NCI-H1417 treated with DMSO at 0.1 percent for 48 hours (cell line): ENCODE data around the gene MXD4.
"Not testable (repeated sequence)": the region's sequence is repeated elsewhere in the genome, so short reads cannot be mapped to it uniquely, and the experiment has no call there.

Experiments used
- DNase-seq: peaks from one replicate; lab custom pipeline; 2025; lab: John Stamatoyannopoulos, UW

The MXD4 gene

GRCh38 chr4:2275546-2276251 is 13.8 kb upstream of the MXD4 start:
- no peak for DNase-seq

GRCh38 chr4:2275044-2275397 is 13.1 kb upstream of the MXD4 start:
- DNase-seq = not testable (repeated sequence)

- no peak for DNase-seq
Measured at GRCh38 chr4:2274320-2275043, 12.6 kb upstream of the MXD4 start.

DNA sequence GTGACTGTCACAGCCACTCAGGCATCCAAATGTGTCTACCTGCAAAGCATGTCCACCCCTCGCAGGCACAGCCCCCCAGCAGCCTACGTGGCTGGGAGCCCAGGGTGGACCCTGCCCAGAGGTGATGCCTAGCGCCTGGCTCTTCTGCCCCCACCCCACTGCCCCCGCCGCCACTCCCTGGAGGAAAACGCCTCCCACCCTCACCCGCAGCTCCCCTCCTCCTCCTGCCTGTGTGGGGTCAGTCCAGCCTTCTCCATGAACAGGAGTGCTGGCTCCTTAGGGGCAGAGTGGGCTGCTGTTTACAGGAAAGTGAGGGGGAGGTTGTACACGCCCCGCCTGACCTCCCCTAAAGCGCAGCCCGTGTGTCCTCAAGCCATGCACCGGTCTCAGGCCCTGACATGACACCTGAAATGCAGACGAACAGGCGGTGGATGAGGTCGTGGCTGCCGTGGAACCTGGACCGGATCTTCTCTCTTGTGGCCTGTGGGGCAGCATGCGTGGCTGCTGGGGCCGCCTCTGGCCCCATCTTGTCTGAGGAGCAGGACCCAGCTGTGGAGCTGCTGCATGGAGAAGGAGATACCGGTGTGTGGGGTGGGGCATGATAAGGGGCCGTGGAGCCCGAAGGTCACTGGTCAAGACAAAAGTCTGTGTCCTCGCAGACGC is 11.9 kb upstream of the MXD4 start:
- no peak for DNase-seq

DNA sequence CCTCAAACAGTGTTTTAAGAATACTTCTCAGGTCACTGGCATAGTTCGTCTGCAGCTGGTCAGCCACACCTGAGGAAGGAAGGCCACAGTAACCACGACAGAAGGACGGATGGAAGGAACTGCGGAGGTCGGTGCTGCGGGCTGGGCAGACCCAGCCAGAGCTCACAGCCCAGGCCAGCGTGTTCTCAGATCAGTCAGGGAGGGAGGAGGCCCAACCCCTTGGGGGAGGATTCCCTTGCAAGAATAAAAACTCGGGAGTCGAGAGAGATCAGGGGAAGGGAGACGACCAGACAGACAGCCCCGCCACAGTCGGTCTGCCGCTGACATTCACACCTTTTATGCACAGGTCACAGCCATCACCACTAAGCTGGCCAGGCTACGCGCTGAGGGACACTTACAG is 11.3 kb upstream of the MXD4 start:
- DNase-seq = no peak

- DNase-seq = no peak
Measured at GRCh38 chr4:2272828-2273120, 10.9 kb upstream of the MXD4 start.

DNA sequence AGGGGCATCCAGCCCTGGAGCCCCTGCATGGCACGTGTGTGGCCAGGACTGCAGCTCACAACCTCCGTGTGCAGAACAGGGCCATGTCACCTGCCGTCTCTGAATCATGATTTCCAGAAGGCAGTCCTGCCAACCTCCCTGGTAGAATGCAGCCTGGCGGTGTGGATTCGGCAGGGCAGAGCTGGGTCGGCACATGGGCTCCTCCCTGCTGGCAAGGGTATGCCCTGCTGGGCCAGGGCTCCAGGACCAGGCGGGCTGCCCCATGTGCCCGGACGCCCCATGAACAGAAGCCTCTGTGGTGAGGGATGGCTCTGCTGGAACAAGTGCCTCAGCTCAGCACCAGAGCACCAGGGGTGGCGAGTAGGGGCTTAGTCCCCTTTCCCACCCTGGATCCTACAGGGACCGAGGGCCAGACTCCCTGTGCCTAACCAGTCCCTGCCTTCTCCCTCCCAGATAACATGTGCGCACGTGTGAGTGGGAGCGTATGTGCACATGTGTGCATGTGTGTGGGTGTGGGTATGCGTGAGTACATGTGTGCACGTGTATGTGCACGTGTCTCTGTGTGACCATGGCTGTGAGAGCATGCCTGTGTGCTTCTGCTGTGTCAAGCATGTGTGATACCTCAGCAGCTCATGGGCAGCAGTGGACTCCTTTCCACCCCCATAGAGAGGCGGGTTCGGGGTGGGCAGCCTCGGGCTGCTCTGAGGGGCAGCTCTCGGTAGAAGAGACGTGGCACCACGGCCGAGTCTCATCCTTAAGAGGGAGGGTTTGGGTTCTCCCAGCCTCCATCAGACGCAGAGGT is 10.3 kb upstream of the MXD4 start:
- no peak for DNase-seq

- DNase-seq = no peak
Measured at GRCh38 chr4:2271279-2272025, 9.5 kb upstream of the MXD4 start.

DNA sequence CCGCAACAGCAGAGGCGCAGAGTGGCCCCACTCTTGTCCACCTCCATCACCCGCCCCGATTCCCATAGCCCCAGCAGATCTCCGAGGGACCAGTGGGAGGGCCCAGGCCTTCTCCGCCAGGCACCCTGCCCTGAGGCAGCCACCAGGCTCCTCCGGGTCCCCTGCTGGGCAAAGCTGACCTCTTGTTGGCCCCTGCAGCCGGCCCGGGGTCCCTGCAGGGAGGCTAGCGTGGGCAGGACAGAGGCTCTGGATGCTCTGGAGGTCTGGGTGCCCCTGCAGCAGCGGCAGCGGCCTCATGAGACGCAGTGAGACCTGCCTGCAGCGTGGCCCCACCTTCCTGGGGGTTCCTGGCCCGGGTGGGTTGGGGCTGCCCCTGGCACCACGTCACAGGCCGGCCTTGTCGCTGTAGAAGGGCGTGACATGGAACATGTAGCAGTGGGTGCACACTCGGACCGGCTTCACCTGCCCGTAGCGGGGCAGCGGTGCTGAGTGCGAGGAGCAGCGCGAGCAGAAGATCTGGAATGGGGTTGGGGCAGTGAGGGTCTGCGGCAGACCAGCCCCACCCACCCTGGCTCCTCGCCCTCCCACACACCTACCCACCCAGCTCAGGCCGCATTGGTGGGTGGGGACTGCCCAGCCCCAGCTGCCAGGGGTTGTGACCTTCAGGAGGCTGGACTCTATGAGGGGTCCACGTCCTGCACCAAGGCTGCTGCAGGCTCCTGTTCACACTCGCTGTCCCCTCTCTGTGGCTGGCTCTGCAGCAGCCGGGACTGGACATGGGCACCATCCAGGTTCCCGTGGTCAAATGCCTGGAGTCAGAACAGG is 8.6 kb upstream of the MXD4 start:
- DNase-seq = no peak

- no peak for DNase-seq
Measured at GRCh38 chr4:2269618-2270163, 7.8 kb upstream of the MXD4 start.

DNA sequence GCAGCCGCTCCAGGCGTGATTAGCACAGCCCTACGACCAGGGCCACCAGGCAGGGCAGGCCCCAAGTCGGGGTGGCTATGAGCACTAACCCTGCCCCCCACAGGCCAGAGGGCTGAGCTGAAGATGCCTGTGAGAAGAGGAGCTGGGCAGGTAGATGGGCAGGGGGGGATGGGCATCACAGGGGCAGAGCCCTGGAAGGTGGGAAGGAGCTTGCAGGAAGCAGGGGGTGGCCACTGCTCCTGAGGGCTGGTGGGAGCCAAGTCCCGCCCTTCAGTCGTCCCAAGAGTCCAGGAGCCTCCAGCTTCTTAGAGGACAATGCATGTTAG is 7.3 kb upstream of the MXD4 start:
- DNase-seq = no peak

DNA sequence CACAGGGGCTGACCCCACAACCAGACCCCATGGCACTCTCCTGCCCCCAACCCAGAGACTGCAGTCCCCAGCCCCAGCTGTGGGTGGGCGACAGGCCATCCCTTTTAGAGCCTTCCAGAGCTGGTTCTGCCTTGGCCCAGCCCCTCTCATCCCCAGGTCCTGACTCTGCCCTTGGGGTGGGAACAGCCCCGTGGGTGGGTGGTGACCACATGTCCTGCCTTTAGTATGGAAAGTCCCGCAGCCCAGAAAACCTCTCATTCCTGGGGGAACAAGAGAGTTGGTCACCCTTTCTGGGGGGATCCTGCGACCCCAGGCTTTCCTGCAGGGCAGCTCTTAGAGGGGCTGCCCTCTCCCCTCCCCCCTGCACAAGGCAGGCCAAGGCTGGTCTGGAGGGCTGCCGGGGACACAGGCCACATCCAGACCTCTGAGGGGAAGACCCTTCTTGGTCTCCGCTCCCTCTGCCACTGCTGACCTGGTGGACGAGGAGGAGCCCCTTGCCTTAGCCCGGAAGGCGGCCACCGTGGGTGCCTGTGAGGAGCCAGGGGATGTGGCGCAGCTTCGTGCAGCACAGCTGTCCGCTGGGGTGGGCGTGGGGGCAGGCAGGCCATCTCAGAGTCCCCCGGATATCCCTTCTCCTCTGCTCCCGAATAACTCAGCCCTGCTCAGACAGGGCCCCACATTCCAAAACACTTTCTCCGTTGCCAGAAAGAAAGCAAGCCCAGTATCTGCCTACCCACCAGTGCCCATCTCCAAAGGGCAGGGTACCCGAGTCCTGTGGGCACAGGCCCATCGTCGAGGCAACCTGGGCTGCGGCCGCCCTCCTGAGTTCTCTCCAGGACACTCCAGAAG is 6.7 kb upstream of the MXD4 start:
- no peak for DNase-seq

GRCh38 chr4:2267841-2268240 is 5.9 kb upstream of the MXD4 start:
- DNase-seq = no peak

DNA sequence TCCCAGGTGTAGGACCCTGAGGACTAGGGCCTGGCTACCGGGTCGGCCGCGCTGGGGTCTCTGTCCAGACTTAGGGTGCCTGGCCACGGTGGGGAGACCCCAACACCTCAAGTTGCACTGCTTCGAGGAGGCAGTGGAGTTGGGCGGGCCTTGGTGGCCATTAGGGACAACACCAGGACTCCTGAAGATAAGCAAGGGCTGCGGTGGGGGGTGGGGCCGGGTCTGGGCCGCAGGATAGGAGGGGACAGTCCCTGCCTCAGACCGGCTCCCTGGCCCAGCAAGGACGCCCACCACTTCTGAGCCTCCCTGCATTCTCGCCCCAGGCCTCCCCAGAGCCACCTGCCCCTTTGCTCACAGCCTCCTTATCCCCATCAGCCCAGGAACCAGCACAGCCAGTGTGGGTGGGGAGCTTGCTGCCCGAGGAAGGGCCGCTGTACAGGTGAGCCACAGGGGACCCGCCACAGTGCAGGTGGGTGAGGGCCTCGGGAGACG is 5.5 kb upstream of the MXD4 start:
- DNase-seq = no peak

DNA sequence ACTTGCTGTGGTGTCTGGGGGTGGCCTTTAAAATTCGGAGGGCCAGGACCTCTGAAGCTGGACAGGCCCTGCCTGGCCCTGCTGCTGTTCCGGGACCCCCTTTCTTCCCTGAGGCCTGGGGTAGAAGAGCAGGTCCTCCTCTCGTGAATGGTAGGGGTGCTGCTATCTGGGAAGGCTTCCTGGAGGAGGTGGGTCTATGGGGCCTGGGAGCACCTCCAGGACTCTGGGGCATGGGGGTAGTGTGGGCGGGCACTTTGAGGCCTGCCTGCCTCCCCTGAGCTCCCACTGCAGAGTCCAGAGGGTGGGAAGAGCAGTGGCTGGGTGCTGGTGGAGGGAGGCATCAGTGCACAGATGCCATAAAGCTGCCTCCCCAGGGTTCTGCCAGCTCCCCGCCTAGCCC is 4.9 kb upstream of the MXD4 start:
- DNase-seq = no peak

DNA sequence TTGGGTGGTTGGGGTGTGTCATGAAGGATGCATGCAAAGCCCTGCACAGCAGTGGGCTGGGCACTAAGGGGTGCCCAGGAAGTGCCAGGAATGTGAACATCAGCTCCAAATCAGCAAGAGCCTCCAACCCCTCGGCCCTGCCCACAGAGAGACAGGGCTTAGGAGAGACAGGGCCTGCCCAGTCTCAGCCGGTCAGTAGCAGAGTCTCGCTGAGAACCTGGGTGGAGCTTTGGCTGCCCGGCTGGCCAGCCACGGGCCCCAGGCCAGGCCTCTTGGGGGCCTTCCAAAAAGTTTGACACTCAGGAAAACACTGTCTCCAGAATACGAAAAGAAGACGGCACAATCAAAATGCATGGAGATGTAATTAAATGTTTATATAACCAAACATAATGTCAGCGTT is 4.3 kb upstream of the MXD4 start:
- DNase-seq = no peak

GRCh38 chr4:2265113-2266110 is 3.5 kb upstream of the MXD4 start:
- no peak for DNase-seq

DNA sequence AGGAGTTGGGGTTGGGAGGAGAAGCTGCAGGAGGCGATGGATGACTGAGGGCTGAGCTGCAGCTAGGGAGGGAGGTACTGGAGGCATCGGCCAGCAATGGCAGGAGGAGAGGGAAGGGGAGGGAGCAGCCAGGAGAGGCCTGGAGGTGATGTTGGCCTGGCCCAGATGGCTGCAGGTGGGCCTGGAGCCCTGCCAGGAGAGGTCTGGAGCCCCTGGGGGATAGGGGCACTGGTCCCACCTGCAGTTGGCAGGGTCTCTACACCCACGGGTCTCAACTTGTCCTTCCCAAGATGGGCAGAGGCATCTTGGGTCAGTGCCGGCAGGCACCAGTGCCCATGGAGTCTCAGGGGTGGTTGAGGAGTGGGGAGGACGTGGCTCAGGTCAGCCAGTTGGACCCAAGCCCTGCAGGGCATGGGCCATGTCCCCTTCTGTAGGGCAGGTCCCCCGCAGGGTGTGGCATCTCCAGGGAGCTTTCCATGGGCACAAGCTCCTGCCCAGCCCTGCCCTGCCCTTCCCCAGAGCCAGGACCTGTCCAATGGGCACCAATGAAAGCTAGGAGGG is 2.7 kb upstream of the MXD4 start:
- DNase-seq = no peak
